ENCODE measurements around the gene PLIN1.

Gene PLIN1

GRCh38 chr15:89668171-89668570, 11.0 kb downstream of the PLIN1 start:
- no peak for DNase-seq (ENCODE audit: low read depth, low spot score)
- no peak for TF ChIP-seq CTCF (IDR thresholded peaks at IDR 0.05; ENCODE audit: low read depth, low read length)
- no peak overlapping the region for H3K4me3 ChIP-seq (ENCODE audit: low read depth, low read length)
- in situ Hi-C loops (cut with HindIII; ENCODE audit: low sequenced_read_pairs) = no loop called here

- TF ChIP-seq CTCF (IDR thresholded peaks at IDR 0.05; ENCODE audit: low read depth, low read length) = no peak
- H3K4me3 ChIP-seq (ENCODE audit: low read depth, low read length) = no peak overlapping the region
- in situ Hi-C loops (cut with HindIII; ENCODE audit: low sequenced_read_pairs) = no loop called here
- DNase-seq (ENCODE audit: low read depth, low spot score) = no peak
Observed at GRCh38 chr15:89667706-89667960, 11.5 kb downstream of the PLIN1 start.

- in situ Hi-C loops (cut with HindIII; ENCODE audit: low sequenced_read_pairs) = no loop called here
- no peak for TF ChIP-seq CTCF (IDR thresholded peaks at IDR 0.05; ENCODE audit: low read depth, low read length)
- no peak for DNase-seq (ENCODE audit: low read depth, low spot score)
- no peak overlapping the region for H3K4me3 ChIP-seq (ENCODE audit: low read depth, low read length)
Observed at GRCh38 chr15:89666858-89667705, 12.1 kb downstream of the PLIN1 start.

DNA sequence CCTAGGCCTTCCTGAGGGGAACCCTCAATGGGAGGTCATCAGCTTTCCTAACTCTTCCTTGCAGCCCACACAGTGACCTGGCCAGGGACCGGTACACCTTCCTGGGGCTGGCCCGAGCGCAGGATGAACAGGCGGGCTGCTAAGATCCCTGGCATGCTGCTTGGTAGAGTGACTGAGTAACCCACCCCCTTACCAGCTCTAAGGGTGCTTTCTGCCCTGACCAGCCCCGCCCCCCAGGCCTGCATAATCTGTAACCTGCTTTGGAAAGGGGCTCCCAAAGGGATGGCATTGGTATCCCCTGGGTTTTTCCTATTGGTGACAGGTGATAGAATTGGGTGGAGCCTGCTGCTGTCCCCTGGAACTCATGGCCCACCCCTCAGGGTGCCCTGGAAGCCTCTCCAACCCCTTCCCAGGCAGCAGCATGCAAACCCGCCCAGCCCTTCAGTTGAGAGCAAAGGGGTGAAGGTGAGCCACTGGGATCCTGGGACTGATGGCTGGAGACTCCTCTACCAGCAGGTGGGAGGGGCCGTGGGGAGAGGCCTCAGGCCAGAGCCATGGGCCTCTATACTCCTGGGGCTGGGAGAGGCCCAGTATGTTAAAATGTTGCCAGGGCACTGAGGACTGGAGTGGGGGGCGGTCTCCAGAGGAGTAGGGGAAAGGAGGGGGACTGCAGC, 12.8 kb downstream of the PLIN1 start:
- no peak overlapping the region for H3K4me3 ChIP-seq (ENCODE audit: low read depth, low read length)
- in situ Hi-C loops (cut with HindIII; ENCODE audit: low sequenced_read_pairs) = no loop called here
- TF ChIP-seq CTCF (IDR thresholded peaks at IDR 0.05; ENCODE audit: low read depth, low read length) = no peak

DNA sequence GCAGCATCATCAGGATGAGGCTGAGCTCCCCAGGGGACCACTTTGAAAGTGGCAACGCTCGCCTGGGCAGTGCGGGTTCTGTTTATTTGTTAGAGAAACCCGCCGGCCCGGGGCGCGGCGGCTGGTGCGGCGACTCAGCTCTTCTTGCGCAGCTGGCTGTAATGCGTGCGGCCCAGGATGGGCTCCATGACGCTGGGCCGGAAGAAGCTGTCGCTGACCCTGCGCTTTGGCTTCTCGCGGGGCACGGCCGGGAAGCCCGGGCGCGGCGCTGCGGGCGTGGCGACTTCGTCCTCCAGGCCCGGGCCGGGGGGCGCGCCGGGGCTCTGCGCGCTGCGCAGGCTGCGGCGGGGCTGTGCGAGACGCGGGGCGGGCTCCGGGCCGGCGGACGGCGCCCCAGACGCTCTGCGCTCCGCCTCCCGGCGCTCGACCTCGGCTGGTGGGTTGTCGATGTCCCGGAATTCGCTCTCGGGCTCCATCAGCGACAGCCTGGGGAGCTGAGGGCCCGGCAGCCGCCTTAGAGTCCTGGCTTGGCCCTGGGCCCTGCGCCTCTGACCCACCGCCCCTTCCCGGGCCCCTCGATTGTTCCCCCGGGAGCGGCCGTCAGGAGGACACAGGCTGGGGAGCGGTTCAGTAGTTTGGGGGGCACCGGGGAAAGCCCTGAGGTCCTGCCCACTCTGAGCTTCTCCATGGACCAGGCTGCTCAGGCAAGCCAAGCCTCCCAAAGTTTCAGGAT, 13.6 kb downstream of the PLIN1 start:
- DNase-seq (ENCODE audit: low read depth, low spot score) = peak; percentile 49
- peak overlapping the region; percentile 23 for H3K4me3 ChIP-seq (ENCODE audit: low read depth, low read length)
- in situ Hi-C loops (cut with HindIII; ENCODE audit: low sequenced_read_pairs) = no loop called here
- TF ChIP-seq CTCF (IDR thresholded peaks at IDR 0.05; ENCODE audit: low read depth, low read length) = no peak

More for the DNA sequence above, 12.8 kb downstream of the PLIN1 start:
- DNase-seq (ENCODE audit: low read depth, low spot score) = no peak

- DNase-seq (ENCODE audit: low read depth, low spot score) = peak; percentile 15
- H3K4me3 ChIP-seq (ENCODE audit: low read depth, low read length) = no peak overlapping the region
- TF ChIP-seq CTCF (IDR thresholded peaks at IDR 0.05; ENCODE audit: low read depth, low read length) = no peak
- in situ Hi-C loops (cut with HindIII; ENCODE audit: low sequenced_read_pairs) = no loop called here
Observed at GRCh38 chr15:89664441-89665350, 14.5 kb downstream of the PLIN1 start.
